ENCODE data around the gene ADGRV1.
"Not testable (repeated sequence)": the region's sequence is repeated elsewhere in the genome, so short reads cannot be mapped to it uniquely, and the experiment has no call there.

ADGRV1 gene

GRCh38 chr5:90746119-90746518 lies 187.5 kb downstream of the ADGRV1 start:
- no peak for DNase-seq (ENCODE audit: low spot score)

DNA sequence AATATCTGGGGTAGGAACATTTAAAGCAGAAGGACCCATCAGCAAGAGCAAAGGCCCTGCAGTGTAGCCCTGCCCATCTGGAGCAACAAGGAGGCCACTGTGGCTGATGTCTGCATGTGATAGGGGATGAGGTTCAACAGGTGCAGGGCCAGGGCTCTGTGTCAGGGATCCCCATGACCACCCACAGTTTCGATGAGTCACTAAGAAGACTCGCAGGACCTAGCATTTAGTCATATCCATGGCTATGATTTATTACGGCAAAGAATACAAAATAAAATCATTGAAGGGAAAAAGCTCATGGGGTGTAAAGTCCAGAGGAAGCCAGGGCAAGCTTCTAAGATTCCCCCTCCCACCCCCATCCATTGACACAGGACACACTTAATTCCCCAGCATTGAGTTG lies 188.6 kb downstream of the ADGRV1 start:
- DNase-seq (ENCODE audit: low spot score) = peak; percentile 93

DNA sequence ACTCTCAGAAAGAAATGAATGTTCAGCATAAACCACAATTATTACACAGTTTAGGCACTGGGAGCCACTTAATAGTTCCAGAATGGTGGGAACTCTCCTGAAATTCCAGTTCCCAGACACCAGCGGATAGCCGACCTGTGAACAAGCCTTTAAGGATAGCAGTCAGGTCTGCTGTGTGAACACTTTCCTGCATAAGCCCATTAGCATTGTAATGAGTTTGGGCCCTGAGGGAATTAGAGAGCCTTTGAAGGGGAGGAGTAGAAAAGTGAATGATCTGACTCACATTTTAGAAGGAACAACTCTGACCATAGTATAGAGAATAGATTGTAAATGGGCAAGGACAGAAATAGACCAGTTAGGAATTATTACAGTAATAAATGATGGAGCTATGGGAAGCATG lies 189.1 kb downstream of the ADGRV1 start:
- peak; percentile 73 for DNase-seq (ENCODE audit: low spot score)

- DNase-seq (ENCODE audit: low spot score) = no peak
Observed at GRCh38 chr5:90759119-90759518, 200.5 kb downstream of the ADGRV1 start.

DNA sequence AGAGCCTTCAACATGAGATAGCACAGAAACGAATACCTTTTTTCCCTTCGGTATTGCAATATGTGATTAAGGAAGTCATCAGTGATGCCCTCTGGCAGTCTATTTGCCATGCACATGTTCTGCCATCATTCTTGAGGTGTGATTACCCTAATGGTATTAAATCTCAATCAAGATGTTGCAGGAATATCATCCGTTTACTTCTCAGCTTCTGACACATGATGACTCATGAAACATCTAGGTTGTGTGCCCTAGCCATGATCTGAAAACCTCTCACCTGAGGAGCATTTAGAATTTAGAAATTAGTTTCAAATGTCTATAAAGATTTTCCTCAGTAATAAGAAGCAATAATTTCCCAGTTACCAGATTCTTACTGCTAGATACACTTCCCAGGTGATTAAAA lies 209.1 kb downstream of the ADGRV1 start:
- DNase-seq (ENCODE audit: low spot score) = no peak

- not testable (repeated sequence) for DNase-seq (ENCODE audit: low spot score)
Observed at GRCh38 chr5:90770006-90770541, 211.5 kb downstream of the ADGRV1 start.

- DNase-seq (ENCODE audit: low spot score) = no peak
Observed at GRCh38 chr5:90777959-90778358, 219.4 kb downstream of the ADGRV1 start.

GRCh38 chr5:90783460-90784333 lies 225.1 kb downstream of the ADGRV1 start:
- DNase-seq (ENCODE audit: low spot score) = peak; percentile 66

DNA sequence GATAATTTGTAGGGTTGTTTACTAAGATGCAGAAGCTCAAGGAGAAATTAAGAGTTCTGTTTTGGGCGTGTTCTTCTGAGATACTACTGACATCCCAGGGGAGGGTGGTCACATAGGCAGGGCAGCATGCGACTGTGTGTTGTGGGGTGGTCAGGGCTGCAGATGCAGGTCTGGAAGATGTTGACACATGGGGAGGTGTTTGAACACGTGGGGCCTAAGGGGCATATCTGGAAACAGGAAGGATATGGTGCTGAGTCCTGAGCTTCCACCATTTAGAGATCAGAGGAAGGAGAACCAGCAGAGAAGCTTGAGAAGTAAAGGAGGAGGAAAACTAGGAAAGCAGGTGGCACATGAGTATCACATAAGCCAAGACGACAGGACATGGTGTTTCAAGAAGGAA lies 228.2 kb downstream of the ADGRV1 start:
- no peak for DNase-seq (ENCODE audit: low spot score)

GRCh38 chr5:90792725-90793124 lies 234.1 kb downstream of the ADGRV1 start:
- DNase-seq (ENCODE audit: low spot score) = peak; percentile 60

DNA sequence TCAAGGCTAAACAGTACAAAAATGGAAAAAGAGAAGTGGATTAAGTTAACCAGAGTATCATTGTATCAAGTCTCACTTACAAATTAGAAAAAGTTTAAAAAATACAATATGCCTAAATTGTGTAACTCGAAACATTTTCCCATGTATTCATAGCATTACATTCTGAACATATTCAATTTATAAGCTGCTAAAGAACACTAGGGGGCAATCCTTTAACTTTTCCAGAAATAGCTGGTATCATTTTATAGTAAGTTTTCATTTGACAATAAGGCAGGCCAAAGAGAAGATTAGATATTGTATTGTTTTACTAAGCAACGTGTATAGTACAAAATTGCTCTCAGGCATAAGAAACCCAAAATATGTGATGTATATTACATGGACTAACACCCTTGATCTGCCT lies 234.6 kb downstream of the ADGRV1 start:
- no peak for DNase-seq (ENCODE audit: low spot score)

- not testable (repeated sequence) for DNase-seq (ENCODE audit: low spot score)
Observed at GRCh38 chr5:90796919-90797318, 238.3 kb downstream of the ADGRV1 start.

GRCh38 chr5:90800082-90800481 lies 241.5 kb downstream of the ADGRV1 start:
- not testable (repeated sequence) for DNase-seq (ENCODE audit: low spot score)

DNA sequence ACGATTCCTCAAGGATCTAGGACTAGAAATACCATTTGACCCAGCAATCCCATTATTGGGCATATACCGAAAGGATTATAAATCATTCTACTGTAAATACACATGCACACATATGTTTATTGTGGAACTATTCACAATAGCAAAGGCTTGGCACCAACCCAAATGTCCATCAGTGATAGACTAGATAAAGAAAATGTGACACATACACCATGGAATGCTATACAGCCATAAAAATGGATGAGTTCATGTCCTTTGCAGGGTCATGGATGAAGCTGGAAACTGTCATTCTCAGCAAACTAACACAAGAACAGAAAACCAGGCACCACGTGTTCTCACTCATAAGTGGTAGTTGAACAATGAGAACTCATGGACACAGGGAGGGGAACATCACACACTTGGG lies 241.9 kb downstream of the ADGRV1 start:
- DNase-seq (ENCODE audit: low spot score) = not testable (repeated sequence)

- peak; percentile 60 for DNase-seq (ENCODE audit: low spot score)
Observed at GRCh38 chr5:90802474-90803317, 244.1 kb downstream of the ADGRV1 start.

DNA sequence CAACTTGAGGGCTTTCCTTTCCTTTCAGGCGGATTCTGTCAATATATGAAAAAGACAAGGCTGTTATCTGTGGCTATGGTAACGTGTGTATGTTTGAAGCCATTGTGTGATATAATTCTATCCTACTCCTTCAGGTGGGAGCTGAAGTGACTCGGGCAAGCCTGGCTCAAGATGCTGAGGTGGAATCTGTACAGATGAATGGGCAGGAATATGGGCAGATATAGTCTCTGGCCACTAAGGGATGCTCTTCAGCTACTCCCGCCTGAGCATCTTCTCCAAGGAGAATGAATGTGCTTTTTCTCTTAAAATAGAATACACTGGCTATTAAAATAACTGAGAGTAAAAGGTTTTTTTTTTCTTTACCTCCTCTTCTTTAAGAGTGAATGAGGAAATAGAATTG lies 244.8 kb downstream of the ADGRV1 start:
- DNase-seq (ENCODE audit: low spot score) = no peak

- DNase-seq (ENCODE audit: low spot score) = peak; percentile 23
Observed at GRCh38 chr5:90803876-90804275, 245.3 kb downstream of the ADGRV1 start.

- no peak for DNase-seq (ENCODE audit: low spot score)
Observed at GRCh38 chr5:90807496-90807895, 248.9 kb downstream of the ADGRV1 start.

GRCh38 chr5:90809311-90810056 lies 250.9 kb downstream of the ADGRV1 start:
- no peak for DNase-seq (ENCODE audit: low spot score)

- no peak for DNase-seq (ENCODE audit: low spot score)
Observed at GRCh38 chr5:90810211-90810610, 251.6 kb downstream of the ADGRV1 start.

DNA sequence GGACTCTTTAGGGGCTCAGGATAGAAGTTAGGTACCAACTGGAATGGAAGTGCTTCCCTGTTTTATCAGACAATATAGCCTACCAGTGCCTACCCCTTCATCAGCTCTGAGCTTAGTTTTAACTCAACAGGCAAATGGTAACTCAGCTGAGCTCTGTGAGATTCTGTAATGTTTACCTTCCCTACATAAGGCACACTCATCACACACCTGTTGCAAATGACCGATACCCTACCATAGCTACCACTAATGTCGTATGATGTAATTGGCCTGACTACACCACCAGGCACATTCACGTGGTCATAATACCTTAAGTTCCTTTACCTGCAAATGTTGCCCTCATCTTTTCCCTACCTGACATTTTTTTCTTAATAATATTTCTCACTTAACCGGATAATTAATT lies 254.8 kb downstream of the ADGRV1 start:
- DNase-seq (ENCODE audit: low spot score) = no peak

- DNase-seq (ENCODE audit: low spot score) = not testable (repeated sequence)
Observed at GRCh38 chr5:90822062-90822461, 263.5 kb downstream of the ADGRV1 start.

Data from kidney tubule cell (primary cell).